ENCODE results near the gene EIF2AK3. TPM values are rescaled to one million over a fixed set of nuclear protein-coding genes. Genes with fewer than 3 reads are reported as not detected.

The EIF2AK3 gene
- total RNA-seq, 2 experiments from 2014 or later: 14.9 to 17.4 TPM

DNA sequence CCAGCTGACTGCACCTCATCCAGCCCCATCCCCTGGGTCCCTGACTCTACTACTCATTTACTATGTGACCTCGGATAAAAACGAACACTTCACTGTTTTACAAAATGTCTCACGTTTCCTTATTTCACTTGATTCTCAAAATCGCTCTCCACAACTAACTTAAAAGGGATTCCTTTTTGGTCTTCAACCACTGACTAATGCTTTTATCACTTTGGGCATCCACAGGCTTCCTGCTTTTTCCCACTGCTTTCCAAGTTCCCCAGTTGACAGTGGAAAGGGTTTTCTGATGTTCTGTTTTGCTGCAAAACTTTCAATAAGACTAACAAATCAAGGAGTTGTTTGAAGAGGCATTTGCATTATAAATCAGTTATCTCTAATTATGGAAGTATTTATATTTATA lies 24.1 kb downstream of the EIF2AK3 start:
- POLR2A ChIA-PET: interaction anchor here (0.7 to 1.6 kb wide), 2 partner anchors 8 to 23 kb away, joined by 3 to 4 read pairs; no protein-coding TSS in a partner anchor
- ATAC-seq (no peak), DNase-seq (no peak)
- CTCF ChIA-PET: no interaction called here
- Mint-ChIP-seq H3K4me1 (ENCODE audit: low read depth) (peaks cover 36% of the 10 kb centered on the region), H3K27me3 (no peaks in the 10 kb centered on the region), H3K27ac (no peak overlapping the region), H3K9me3 (no peaks in the 10 kb centered on the region), H3K4me3 (no peak overlapping the region), H3K36me3 (ENCODE audit: low read depth) (no peaks in the 10 kb centered on the region)
- TF ChIP-seq, protein P1, sequence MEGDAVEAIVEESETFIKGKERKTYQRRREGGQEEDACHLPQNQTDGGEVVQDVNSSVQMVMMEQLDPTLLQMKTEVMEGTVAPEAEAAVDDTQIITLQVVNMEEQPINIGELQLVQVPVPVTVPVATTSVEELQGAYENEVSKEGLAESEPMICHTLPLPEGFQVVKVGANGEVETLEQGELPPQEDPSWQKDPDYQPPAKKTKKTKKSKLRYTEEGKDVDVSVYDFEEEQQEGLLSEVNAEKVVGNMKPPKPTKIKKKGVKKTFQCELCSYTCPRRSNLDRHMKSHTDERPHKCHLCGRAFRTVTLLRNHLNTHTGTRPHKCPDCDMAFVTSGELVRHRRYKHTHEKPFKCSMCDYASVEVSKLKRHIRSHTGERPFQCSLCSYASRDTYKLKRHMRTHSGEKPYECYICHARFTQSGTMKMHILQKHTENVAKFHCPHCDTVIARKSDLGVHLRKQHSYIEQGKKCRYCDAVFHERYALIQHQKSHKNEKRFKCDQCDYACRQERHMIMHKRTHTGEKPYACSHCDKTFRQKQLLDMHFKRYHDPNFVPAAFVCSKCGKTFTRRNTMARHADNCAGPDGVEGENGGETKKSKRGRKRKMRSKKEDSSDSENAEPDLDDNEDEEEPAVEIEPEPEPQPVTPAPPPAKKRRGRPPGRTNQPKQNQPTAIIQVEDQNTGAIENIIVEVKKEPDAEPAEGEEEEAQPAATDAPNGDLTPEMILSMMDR (IDR thresholded peaks at IDR 0.05): no peak
- intact Hi-C loops (cut with micrococcal nuclease): no loop called here

DNA sequence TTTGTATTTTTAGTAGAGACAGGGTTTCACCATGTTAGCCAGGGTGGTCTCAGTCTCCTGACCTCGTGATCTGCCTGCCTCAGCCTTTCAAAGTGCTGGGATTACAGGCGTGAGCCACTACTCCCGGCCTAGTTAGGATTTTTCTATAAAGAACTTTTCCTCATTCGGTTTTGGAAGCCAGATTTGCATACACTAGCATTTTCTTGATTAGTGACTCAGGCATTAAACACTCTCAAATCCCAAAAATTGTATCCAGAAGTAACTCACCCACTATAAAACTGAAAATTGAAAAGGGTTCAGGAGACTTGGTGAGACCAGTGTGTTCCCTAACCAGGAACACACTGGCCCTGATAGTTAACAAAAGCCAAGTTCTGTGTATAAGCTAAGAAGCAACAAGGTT lies 25.2 kb downstream of the EIF2AK3 start:
- TF ChIP-seq, protein P1 (IDR thresholded peaks at IDR 0.05): no peak
- Mint-ChIP-seq H3K27me3 (no peaks in the 10 kb centered on the region), H3K27ac (no peak overlapping the region), H3K36me3 (ENCODE audit: low read depth) (no peaks in the 10 kb centered on the region), H3K4me3 (no peak overlapping the region), H3K4me1 (ENCODE audit: low read depth) (peaks cover 41% of the 10 kb centered on the region), H3K9me3 (no peaks in the 10 kb centered on the region)
- intact Hi-C loops (cut with micrococcal nuclease): no loop called here
- ATAC-seq: no peak
- ChIA-PET CTCF (no interaction called here), POLR2A (no interaction called here)
- no peak for DNase-seq

DNA sequence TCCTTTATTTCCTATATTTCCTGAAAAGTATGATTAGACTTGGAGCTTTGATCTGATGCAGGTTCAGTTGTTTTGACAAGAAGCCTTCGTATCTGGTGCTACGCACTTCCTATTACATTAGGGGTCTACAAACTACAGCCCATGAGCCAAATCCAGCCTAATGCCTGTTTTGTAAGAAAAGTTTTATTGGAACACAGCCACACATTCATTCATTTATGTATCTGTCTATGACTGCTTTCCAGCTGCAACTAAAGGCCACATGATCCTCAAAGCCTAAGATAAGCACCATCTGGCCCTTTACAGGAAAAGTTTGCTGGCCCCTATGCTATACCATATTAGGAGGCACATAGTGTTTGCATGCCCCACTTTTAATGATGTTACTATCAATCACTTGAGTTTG lies 26.0 kb downstream of the EIF2AK3 start:
- H3K9me3 Mint-ChIP-seq: no peaks in the 10 kb centered on the region
- no peaks in the 10 kb centered on the region for H3K36me3 Mint-ChIP-seq (ENCODE audit: low read depth)
- H3K27ac Mint-ChIP-seq: no peak overlapping the region
- DNase-seq (no peak), ATAC-seq (no peak)
- TF ChIP-seq, protein P1 (IDR thresholded peaks at IDR 0.05): no peak
- H3K27me3 Mint-ChIP-seq: no peaks in the 10 kb centered on the region
- CTCF ChIA-PET: interaction anchor here (2.2 kb wide), 1 partner anchor 71 kb away, joined by 11 read pairs; no protein-coding TSS in a partner anchor
- H3K4me3 Mint-ChIP-seq: no peak overlapping the region
- POLR2A ChIA-PET: interaction anchor here (2.2 kb wide), 1 partner anchor 27 kb away, joined by 11 read pairs; the partner anchor contains the start of gene EIF2AK3
- H3K4me1 Mint-ChIP-seq (ENCODE audit: low read depth): peaks cover 42% of the 10 kb centered on the region
- intact Hi-C loops (cut with micrococcal nuclease): no loop called here

DNA sequence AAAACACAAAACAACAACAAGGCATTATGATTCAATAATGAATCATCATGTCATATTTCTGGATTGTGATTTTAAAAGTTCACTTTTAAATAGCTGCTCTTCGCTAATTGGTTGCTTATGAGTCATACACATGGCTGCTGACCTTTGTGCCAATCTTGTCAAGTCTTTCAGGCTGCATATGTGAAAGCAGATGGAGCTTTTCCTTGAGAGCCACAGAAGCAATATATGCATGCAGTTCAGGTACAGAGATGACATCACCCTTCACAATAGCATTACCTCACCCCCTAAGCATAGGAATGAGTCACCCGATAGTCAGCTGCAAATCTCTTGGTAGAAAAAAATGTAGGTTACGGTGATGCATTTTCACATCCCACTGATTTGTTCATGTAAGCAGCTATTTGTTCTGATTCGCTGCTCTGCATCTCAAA lies 27.2 kb downstream of the EIF2AK3 start:
- peaks cover 42% of the 10 kb centered on the region for H3K4me1 Mint-ChIP-seq (ENCODE audit: low read depth)
- no peak overlapping the region for H3K4me3 Mint-ChIP-seq
- intact Hi-C loops (cut with micrococcal nuclease): no loop called here
- ChIA-PET CTCF (interaction anchor here (0.9 to 2.2 kb wide), 3 partner anchors 9 to 72 kb away, joined by 3 to 11 read pairs (median 3); no protein-coding TSS in a partner anchor), POLR2A (interaction anchor here (1.2 to 2.2 kb wide), 3 partner anchors 9 to 92 kb away, joined by 3 to 11 read pairs (median 6); partner anchors contain the start of genes EIF2AK3 and RPIA)
- ATAC-seq: peak; percentile 99
- H3K27ac Mint-ChIP-seq: peak overlapping the region; percentile 34
- no peaks in the 10 kb centered on the region for H3K9me3 Mint-ChIP-seq
- H3K27me3 Mint-ChIP-seq: no peaks in the 10 kb centered on the region
- DNase-seq: peak; percentile 73
- H3K36me3 Mint-ChIP-seq (ENCODE audit: low read depth): no peaks in the 10 kb centered on the region
- TF ChIP-seq, protein P1 (IDR thresholded peaks at IDR 0.05): no peak

DNA sequence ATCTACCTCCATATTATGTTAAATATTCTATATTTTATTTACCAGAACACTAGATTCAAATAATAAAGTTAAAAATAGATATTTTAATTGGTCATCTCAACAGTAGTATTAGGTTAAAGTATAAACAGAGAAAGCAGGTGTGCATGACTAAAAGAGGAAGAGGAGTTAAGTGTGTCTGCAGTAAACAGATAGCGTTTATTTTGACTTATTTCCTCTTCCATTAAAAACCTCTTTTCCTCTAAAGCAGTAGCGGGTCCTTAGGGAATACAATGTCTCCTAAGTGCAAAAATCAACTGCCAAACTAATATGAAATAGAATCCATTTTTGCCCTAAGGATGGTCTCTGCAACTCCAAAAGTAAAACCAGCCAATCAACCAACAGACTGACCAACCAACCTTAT lies 27.7 kb downstream of the EIF2AK3 start:
- intact Hi-C loops (cut with micrococcal nuclease): no loop called here
- no peak for ATAC-seq

More for the DNA sequence above, 27.7 kb downstream of the EIF2AK3 start:
- H3K9me3 Mint-ChIP-seq: no peaks in the 10 kb centered on the region
- POLR2A ChIA-PET: interaction anchor here (1.2 to 2.2 kb wide), 3 partner anchors 8 to 92 kb away, joined by 3 to 11 read pairs (median 6); partner anchors contain the start of genes EIF2AK3 and RPIA
- H3K4me3 Mint-ChIP-seq: no peak overlapping the region
- peaks cover 42% of the 10 kb centered on the region for H3K4me1 Mint-ChIP-seq (ENCODE audit: low read depth)
- no peaks in the 10 kb centered on the region for H3K27me3 Mint-ChIP-seq
- CTCF ChIA-PET: interaction anchor here (0.9 to 2.2 kb wide), 3 partner anchors 8 to 72 kb away, joined by 3 to 11 read pairs (median 3); no protein-coding TSS in a partner anchor
- TF ChIP-seq, protein P1 (IDR thresholded peaks at IDR 0.05): no peak
- DNase-seq: no peak
- peak overlapping the region; percentile 34 for H3K27ac Mint-ChIP-seq
- no peaks in the 10 kb centered on the region for H3K36me3 Mint-ChIP-seq (ENCODE audit: low read depth)

Measured in activated CD8-positive, alpha-beta T cell treated with anti-CD3 and anti-CD28 coated beads for 36 hours (primary cell).